Spleen (tissue), 11 donors: ENCODE data around the gene TMEM94. TPM values are rescaled to one million over a fixed set of nuclear protein-coding genes. Genes with fewer than 3 reads are reported as not detected.

Source experiments
- DNase-seq: peaks from one replicate; pipeline ENCODE4 v3.0.0-alpha.2; 2020
- H3K27ac ChIP-seq, 8 donors: fragments of 200-600 bp; sonication (generic) in 7 of 8; 1 replicate in 4 of 8; 2 replicates in 4 of 8; pipeline versions ENCODE4 v1.5.0 to v1.8.0; 2016 to 2021; ENCODE audit warnings: inconsistent platforms in 4 of 8, mild to moderate bottlenecking in 4 of 8, moderate library complexity in 1 of 8
- H3K27me3 ChIP-seq, 7 donors: fragments of 200-600 bp; sonication (generic) in 6 of 7; replicated peaks in 1 of 7; 1 replicate in 4 of 7; 2 replicates in 3 of 7; pipeline versions ENCODE4 v1.5.0 to v1.8.0; 2016 to 2021; ENCODE audit warnings: inconsistent platforms in 3 of 7, mild to moderate bottlenecking in 1 of 7
- H3K36me3 ChIP-seq, 6 donors: fragments of 200-600 bp; sonication (generic) in 5 of 6; 1 replicate in 4 of 6; 2 replicates in 2 of 6; pipeline versions ENCODE4 v1.5.0 to v1.8.0; 2016 to 2021; ENCODE audit warnings: inconsistent platforms in 2 of 6
- H3K4me1 ChIP-seq, 6 donors: fragments of 200-600 bp; sonication (generic) in 5 of 6; 1 replicate in 3 of 6; 2 replicates in 3 of 6; pipeline versions ENCODE4 v1.5.0 to v1.8.0; 2016 to 2021; ENCODE audit warnings: inconsistent platforms in 3 of 6
- H3K4me3 ChIP-seq, 8 donors: fragments of 200-600 bp; sonication (generic) in 7 of 8; 1 replicate in 4 of 8; 2 replicates in 4 of 8; pipeline versions ENCODE4 v1.5.0 to v1.8.0; 2016 to 2021; ENCODE audit warnings: inconsistent platforms in 4 of 8, mild to moderate bottlenecking in 4 of 8, moderate library complexity in 2 of 8
- H3K9me3 ChIP-seq, 8 donors: fragments of 200-600 bp; sonication (generic) in 7 of 8; 1 replicate in 4 of 8; 2 replicates in 4 of 8; pipeline versions ENCODE4 v1.5.0 to v1.8.0; 2016 to 2021; ENCODE audit warnings: inconsistent platforms in 4 of 8
- POLR2A ChIP-seq, 3 donors: fragments of 450-650 bp; IDR thresholded peaks; one replicate each; pipeline ENCODE4 v1.5.1; 2017; ENCODE audit warnings: antibody characterized with exemption in 3 of 3, mild to moderate bottlenecking in 1 of 3
- POLR2AphosphoS5 ChIP-seq, 3 donors: sonication (generic); formaldehyde crosslinking; IDR thresholded peaks; one replicate each; pipeline ENCODE4 v1.5.1; 2017; ENCODE audit warnings: antibody characterized with exemption in 3 of 3
- WGBS, 5 donors: extraction: QIAGEN DNeasy Blood & Tissue Kit in 3 of 5; methylation state at CpG; one replicate each; pipeline versions ENCODE4 v1.1.5 to v1.1.7; 2013 to 2018; 5-methylcytosine and 5-hydroxymethylcytosine counted together
- intact Hi-C: fragments of 100-400 bp; cut with DNase I; formaldehyde crosslinking; loops from one replicate; pipeline ENCODE4 v1.15.0; 2023; ENCODE audit warnings: low total_unique reads
- polyA plus RNA-seq, 3 donors: library from polyadenylated mRNA; stranded (reverse); fragments of 200-250 nt; gene quantifications; one replicate each; pipeline ENCODE4 v1.2.1, GENCODE V29; 2013
- total RNA-seq, 7 donors: library from RNA; depleted of rRNA in 3 of 7; stranded (reverse); fragments of >200 nt in 3 of 7; fragmentation: NEBNext Ultra II Directional in 4 of 7; extraction: Animal tissue kit (Norgen Biotek cat#: 25700) in 4 of 7; gene quantifications; one replicate each; pipeline versions ENCODE4 v1.1.0 to v1.2.1, GENCODE V29; 2016 to 2021
- TF ChIP-seq, protein P1 (sequence below), 11 experiments: fragments of 200-600 bp in 7 of 11; fragments of 450-650 bp in 4 of 11; sonication (generic) in 4 of 11; IDR thresholded peaks in 8 of 11; conservative IDR thresholded peaks in 3 of 11; 1 replicate in 7 of 11; 2 replicates in 4 of 11; pipeline versions ENCODE4 v1.4.0 to v1.8.0; 2016 to 2021; ENCODE audit warnings: antibody characterized with exemption in 11 of 11, inconsistent platforms in 4 of 11, mild to moderate bottlenecking in 1 of 11
- donor health status: healthy with polysubstance abuse.
- donor health status: DM: no; HTN: no; CAD: no; lungs with moderate emphysema.
- donor health status: DM: no; HTN: no; CAD: no.
- donor health status: Bipolar disorder and iron deficiency.
- donor health status: healthy.
- donor health status: DM: no; HTN: no; CAD: no.
- donor health status: DM: yes; HTN: yes; CAD: no.

Gene TMEM94
- total and polyA plus RNA-seq, 10 donors: 24.8 to 101 (median 85.9) TPM

DNA sequence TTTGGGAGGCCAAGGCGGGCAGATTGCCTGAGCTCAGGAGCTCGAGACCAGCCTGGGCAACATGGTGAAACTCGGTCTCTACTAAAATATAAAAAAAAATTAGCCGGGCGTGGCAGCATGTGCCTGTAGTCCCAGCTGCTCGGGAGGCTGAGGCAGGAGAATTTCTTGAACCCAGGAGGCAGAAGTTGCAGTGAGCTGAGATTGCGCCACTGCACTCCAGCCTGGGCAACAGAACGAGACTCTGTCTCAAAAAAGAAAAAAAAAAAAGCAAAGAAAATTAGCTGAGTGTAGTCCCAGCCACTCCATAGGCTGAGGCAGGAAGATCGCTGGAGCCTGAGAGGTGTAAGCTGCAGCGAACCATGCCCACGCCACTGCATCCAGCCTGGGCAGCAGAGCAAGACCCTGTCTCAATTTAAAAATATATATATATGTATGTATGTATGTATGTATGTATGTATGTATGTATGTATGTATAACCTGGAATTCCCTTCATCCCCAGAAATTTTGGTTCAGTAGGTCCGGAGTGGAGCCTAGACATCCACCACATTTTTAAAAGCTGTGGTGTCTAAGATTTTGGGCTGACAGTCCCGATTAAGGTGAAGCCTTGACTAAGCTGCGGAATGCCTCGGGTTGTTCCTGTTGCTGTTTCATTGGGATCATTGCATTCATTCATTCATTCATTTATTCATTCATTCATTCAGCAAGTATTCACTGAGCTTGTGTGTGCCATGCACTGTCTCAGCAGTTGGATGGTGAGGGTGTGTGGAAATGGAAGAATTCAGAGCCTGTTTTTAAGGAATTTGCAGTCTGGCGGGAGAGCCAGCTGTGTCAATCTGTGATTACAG, 25.9 kb downstream of the TMEM94 start:
- H3K27ac ChIP-seq: peak overlapping the region in 2 of 8 donors; percentile 18 to 48
- H3K36me3 ChIP-seq: peaks cover 0 to 48% (median 0%) of the 10 kb centered on the region in 6 donors
- H3K27me3 ChIP-seq: no peaks in the 10 kb centered on the region
- no peak overlapping the region for H3K4me3 ChIP-seq
- no peak for DNase-seq
- H3K9me3 ChIP-seq: no peaks in the 10 kb centered on the region
- no peak for TF ChIP-seq POLR2A (IDR thresholded peaks at IDR 0.05)
- TF ChIP-seq, protein P1, sequence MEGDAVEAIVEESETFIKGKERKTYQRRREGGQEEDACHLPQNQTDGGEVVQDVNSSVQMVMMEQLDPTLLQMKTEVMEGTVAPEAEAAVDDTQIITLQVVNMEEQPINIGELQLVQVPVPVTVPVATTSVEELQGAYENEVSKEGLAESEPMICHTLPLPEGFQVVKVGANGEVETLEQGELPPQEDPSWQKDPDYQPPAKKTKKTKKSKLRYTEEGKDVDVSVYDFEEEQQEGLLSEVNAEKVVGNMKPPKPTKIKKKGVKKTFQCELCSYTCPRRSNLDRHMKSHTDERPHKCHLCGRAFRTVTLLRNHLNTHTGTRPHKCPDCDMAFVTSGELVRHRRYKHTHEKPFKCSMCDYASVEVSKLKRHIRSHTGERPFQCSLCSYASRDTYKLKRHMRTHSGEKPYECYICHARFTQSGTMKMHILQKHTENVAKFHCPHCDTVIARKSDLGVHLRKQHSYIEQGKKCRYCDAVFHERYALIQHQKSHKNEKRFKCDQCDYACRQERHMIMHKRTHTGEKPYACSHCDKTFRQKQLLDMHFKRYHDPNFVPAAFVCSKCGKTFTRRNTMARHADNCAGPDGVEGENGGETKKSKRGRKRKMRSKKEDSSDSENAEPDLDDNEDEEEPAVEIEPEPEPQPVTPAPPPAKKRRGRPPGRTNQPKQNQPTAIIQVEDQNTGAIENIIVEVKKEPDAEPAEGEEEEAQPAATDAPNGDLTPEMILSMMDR (IDR thresholded peaks at IDR 0.05 in 8 of 11, conservative IDR thresholded peaks at IDR 0.05 in 3 of 11): no peak
- TF ChIP-seq POLR2AphosphoS5 (IDR thresholded peaks at IDR 0.05): no peak
- peaks cover 7 to 80% (median 35%) of the 10 kb centered on the region in 6 donors for H3K4me1 ChIP-seq
- WGBS, 5 donors: 83 to 92% (median 87%) methylated on average over 16 of the region's 16 CpGs
- intact Hi-C loops: no loop called here

DNA sequence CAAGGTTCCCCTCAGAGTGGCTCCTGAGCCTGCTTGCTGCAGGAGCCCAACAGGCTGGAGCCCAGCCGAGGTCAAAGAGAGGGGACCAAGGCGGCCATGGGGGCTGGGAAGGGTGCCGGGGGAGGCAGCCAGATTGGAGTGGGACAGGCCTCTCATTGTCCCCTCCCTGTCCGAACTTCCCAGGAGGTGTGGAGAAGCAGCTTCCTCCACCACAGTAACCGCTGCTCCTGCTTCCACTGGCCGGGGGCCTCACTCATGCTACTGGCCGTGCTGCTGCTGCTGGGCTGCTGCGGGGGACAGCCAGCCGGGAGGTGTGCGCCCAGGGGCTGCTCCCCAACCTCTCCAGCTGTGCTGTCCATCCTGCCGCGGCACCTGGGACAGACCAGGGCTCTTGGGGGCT, 29.3 kb downstream of the TMEM94 start:
- no peak overlapping the region for H3K4me3 ChIP-seq
- WGBS, 5 donors: 65 to 86% (median 83%) methylated on average over 5 to 12 of the region's 12 CpGs
- no peaks in the 10 kb centered on the region for H3K9me3 ChIP-seq
- H3K4me1 ChIP-seq: peaks cover 16 to 92% (median 55%) of the 10 kb centered on the region in 6 donors
- no peaks in the 10 kb centered on the region for H3K27me3 ChIP-seq
- intact Hi-C loops: no loop called here
- H3K27ac ChIP-seq: peak overlapping the region; percentile 13 to 82 (median 67)
- H3K36me3 ChIP-seq: peaks cover 0 to 44% (median 0%) of the 10 kb centered on the region in 6 donors
- TF ChIP-seq POLR2A (IDR thresholded peaks at IDR 0.05) (no peak), POLR2AphosphoS5 (IDR thresholded peaks at IDR 0.05) (no peak)
- TF ChIP-seq, protein P1 (IDR thresholded peaks at IDR 0.05 in 8 of 11, conservative IDR thresholded peaks at IDR 0.05 in 3 of 11): no peak
- DNase-seq: peak; percentile 46

DNA sequence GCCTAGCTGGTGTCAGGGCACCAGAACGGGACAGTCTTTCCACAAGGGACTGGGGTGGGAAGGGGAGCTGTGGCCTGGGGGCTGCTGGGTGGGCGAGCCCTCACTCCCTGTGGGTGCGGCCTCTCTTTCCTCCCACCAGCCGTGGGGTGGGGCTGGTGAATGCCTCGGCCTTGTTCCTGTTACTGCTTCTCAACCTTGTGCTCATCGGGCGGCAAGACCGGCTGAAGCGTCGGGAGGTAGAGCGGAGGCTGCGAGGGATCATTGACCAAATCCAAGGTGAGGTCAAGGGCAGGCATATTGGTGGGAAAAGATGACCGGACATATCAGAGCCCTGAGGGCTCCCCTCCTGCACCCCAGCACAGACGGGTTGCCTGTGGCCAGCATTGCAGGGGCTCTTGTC, 29.7 kb downstream of the TMEM94 start:
- peak overlapping the region; percentile 13 to 82 (median 67) for H3K27ac ChIP-seq
- H3K4me3 ChIP-seq: no peak overlapping the region
- H3K27me3 ChIP-seq: no peaks in the 10 kb centered on the region
- H3K4me1 ChIP-seq: peaks cover 16 to 92% (median 57%) of the 10 kb centered on the region in 6 donors
- H3K9me3 ChIP-seq: no peaks in the 10 kb centered on the region
- no peak for DNase-seq
- intact Hi-C loops: no loop called here
- TF ChIP-seq, protein P1 (IDR thresholded peaks at IDR 0.05 in 8 of 11, conservative IDR thresholded peaks at IDR 0.05 in 3 of 11): no peak
- no peak for TF ChIP-seq POLR2A (IDR thresholded peaks at IDR 0.05)
- no peak for TF ChIP-seq POLR2AphosphoS5 (IDR thresholded peaks at IDR 0.05)
- 73 to 81% (median 78%) methylated on average over 14 of the region's 14 CpGs for whole genome bisulfite sequencing, 5 donors
- peaks cover 0 to 48% (median 1%) of the 10 kb centered on the region in 6 donors for H3K36me3 ChIP-seq

DNA sequence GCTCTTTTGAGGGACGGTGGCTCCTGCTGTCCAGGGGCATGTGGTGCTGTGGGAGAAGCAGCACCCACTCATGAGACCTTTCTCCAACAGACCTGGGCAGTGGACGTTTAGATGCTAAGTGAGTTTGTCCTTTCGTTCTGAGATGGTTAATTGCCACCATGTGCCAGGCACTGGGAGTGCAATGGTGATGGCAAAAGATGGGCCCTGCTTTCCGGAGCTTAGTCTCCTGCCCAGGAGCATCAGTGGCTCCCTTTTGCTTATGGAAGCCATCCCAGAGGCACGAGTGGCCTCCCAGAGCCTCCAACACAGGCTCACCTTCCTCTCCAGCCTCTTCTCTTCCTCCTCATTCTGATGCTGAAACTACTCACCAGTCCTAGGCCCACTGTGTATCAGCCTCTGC, 30.5 kb downstream of the TMEM94 start:
- Histone ChIP-seq H3K4me1 (peaks cover 16 to 91% (median 55%) of the 10 kb centered on the region in 6 donors), H3K27me3 (no peaks in the 10 kb centered on the region), H3K36me3 (peaks cover 0 to 56% (median 9%) of the 10 kb centered on the region in 6 donors), H3K4me3 (peak overlapping the region in 1 of 8 donors; percentile 38), H3K9me3 (no peaks in the 10 kb centered on the region), H3K27ac (peak overlapping the region; percentile 41 to 82 (median 74))
- 77 to 88% (median 85%) methylated on average over 5 of the region's 5 CpGs for WGBS, 5 donors
- TF ChIP-seq POLR2AphosphoS5 (IDR thresholded peaks at IDR 0.05) (no peak), POLR2A (IDR thresholded peaks at IDR 0.05) (no peak)
- TF ChIP-seq, protein P1 (IDR thresholded peaks at IDR 0.05 in 8 of 11, conservative IDR thresholded peaks at IDR 0.05 in 3 of 11): no peak
- intact Hi-C loops: no loop called here
- DNase-seq: no peak
